Measurements from ENCODE around the gene KAT6B.

Gene KAT6B

GRCh38 chr10:75074711-75075445 is 248.5 kb downstream of the KAT6B start:
- DNase-seq = no peak

GRCh38 chr10:75076348-75076747 is 249.9 kb downstream of the KAT6B start:
- no peak for DNase-seq

- no peak for DNase-seq
Measured at GRCh38 chr10:75079436-75080083, 253.2 kb downstream of the KAT6B start.

GRCh38 chr10:75080554-75080953 is 254.2 kb downstream of the KAT6B start:
- DNase-seq = no peak

- DNase-seq = no peak
Measured at GRCh38 chr10:75081379-75081778, 255.0 kb downstream of the KAT6B start.

All from activated CD4-positive, alpha-beta T cell treated with anti-CD3 and anti-CD28 coated beads for 1 hour (primary cell).